ENCODE measurements around the gene SCN11A. TPM values are rescaled to one million over a fixed set of nuclear protein-coding genes. Genes with fewer than 3 reads are reported as not detected.

The SCN11A gene
- total and polyA plus RNA-seq, 4 donors: 0.16 to 0.93 TPM; not detected in 2

DNA sequence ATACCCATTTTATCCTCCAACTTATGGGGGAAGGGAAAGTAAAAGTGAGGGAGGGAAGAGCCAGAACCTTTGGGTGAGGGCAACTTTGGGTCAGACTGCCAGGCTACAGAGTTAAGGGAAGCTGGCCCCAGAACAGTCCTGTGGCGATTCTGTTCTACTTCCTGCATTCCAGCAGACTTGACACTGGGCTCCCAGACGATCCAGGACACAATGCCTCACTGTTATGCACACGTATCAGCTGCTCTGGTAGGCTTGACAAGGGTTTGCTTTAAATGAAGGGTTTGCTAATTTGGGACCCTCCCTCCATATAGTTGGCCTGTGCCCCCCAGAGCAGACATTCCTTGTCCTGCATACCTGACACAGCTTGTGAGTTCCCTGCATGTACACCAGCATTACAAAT lies 45.0 kb upstream of the SCN11A start:
- Histone ChIP-seq H3K27ac (ENCODE audit: low read depth in 1 of 2, low read length in 2 of 2) (no peak overlapping the region), H3K27me3 (ENCODE audit: control insufficient read depth in 1 of 2, insufficient read depth in 2 of 2, low read length in 1 of 2) (no peaks in the 10 kb centered on the region), H3K36me3 (ENCODE audit: control insufficient read depth in 1 of 2, insufficient read depth in 2 of 2, low read length in 1 of 2) (peaks cover 4 to 17% of the 10 kb centered on the region in 2 donors), H3K9me3 (ENCODE audit: control insufficient read depth, low read length) (no peaks in the 10 kb centered on the region), H3K4me1 (ENCODE audit: control insufficient read depth in 1 of 2, insufficient read depth in 2 of 2, low read length in 2 of 2) (no peaks in the 10 kb centered on the region), H3K4me3 (ENCODE audit: low read length in 2 of 2) (no peak overlapping the region)
- 7 to 9% methylated on average over 3 of the region's 3 CpGs for WGBS, 2 donors
- ATAC-seq (ENCODE audit: low FRiP score) (no peak), DNase-seq (no peak)
- intact Hi-C loops (cut with DNase I): no loop called here

DNA sequence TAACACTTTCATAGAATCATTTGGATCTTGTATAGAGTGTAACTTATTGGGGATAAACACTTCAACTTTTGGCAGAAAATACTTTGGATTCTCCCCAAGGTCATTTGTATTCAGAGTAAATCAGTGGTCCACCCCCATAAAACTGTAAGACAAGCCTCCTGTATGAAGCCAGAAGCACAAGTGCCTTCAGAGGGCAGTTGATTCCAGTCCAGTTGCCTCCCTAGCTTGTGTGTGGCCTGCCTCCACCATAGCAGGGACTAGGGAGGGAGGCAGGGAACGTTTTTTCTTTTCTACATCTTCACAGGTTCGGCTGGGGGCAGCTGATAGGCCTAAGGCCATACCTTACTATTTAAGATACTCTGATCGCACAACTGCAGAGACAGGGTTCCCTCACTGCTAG lies 44.0 kb upstream of the SCN11A start:
- ATAC-seq (ENCODE audit: low FRiP score): no peak
- Histone ChIP-seq H3K4me1 (ENCODE audit: control insufficient read depth in 1 of 2, insufficient read depth in 2 of 2, low read length in 2 of 2) (no peaks in the 10 kb centered on the region), H3K9me3 (ENCODE audit: control insufficient read depth, low read length) (no peaks in the 10 kb centered on the region), H3K4me3 (ENCODE audit: low read length in 2 of 2) (no peak overlapping the region), H3K36me3 (ENCODE audit: control insufficient read depth in 1 of 2, insufficient read depth in 2 of 2, low read length in 1 of 2) (peaks cover 6 to 19% of the 10 kb centered on the region in 2 donors), H3K27me3 (ENCODE audit: control insufficient read depth in 1 of 2, insufficient read depth in 2 of 2, low read length in 1 of 2) (no peaks in the 10 kb centered on the region), H3K27ac (ENCODE audit: low read depth in 1 of 2, low read length in 2 of 2) (no peak overlapping the region)
- intact Hi-C loops (cut with DNase I): no loop called here
- 64 to 67% methylated on average over 3 of the region's 3 CpGs for WGBS, 2 donors
- DNase-seq: no peak

DNA sequence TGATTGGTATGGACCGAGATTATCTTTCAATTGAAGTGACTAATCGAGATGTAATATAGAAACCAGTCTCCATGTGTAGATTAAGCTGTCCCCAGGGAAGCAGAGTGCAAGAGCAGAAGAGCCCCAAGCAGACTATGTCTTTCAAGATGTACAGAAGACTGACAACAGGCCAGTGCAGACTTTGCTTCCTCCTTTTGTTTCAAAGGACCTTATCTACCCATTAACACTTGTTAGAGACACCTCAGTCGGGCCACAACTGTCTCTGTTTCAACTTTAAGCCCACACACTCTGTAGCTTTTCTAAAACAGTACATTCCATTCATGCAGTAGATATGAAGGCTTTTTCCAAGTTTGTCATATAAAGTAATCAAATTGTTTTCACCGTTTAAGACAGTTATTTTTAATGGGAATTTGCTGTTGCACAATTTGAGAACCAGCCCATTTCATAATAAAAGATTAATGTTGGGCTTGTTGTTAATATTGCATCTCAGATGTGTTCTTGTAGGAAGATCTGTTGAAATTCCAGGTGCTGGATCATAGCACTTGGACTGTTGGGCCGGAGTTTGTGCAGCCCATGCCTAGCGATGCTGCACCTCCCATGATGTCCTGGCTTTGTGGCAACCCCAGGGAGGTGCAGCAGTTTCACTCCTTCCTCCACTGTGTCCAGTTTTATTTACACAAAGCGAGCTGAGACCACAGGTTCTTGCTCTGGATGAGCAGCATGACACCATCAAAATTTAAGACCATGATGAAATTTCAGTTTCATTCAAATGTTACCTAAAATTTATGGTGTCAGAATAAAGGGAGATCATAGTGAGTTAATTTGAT lies 43.3 kb upstream of the SCN11A start:
- WGBS, 2 donors: 81 to 86% methylated on average over 7 of the region's 7 CpGs
- Histone ChIP-seq H3K27ac (ENCODE audit: low read depth in 1 of 2, low read length in 2 of 2) (no peak overlapping the region), H3K36me3 (ENCODE audit: control insufficient read depth in 1 of 2, insufficient read depth in 2 of 2, low read length in 1 of 2) (peaks cover 6 to 19% of the 10 kb centered on the region in 2 donors), H3K9me3 (ENCODE audit: control insufficient read depth, low read length) (no peaks in the 10 kb centered on the region), H3K4me1 (ENCODE audit: control insufficient read depth in 1 of 2, insufficient read depth in 2 of 2, low read length in 2 of 2) (no peaks in the 10 kb centered on the region), H3K4me3 (ENCODE audit: low read length in 2 of 2) (no peak overlapping the region), H3K27me3 (ENCODE audit: control insufficient read depth in 1 of 2, insufficient read depth in 2 of 2, low read length in 1 of 2) (no peaks in the 10 kb centered on the region)
- DNase-seq (no peak), ATAC-seq (ENCODE audit: low FRiP score) (no peak)
- intact Hi-C loops (cut with DNase I): no loop called here

DNA sequence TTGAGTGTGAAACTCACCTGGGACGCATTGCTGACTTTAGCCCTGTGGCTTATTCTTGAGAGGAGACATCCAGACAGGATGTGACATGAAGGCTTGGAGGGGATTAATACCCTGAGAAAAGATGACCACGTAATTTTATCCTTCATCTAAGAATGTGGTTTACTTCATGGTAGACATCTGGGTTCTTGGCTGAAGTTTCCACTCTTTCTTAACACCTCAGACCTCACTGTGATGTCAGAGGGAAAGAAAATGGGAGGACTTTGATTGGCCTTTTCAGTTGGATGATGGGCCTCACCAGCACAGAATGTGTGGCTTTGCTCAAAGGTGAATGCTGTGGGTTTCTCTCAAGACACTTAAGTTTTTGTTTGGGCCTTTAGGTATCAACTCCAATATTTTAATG lies 39.2 kb upstream of the SCN11A start:
- H3K27ac ChIP-seq (ENCODE audit: low read depth in 1 of 2, low read length in 2 of 2): no peak overlapping the region
- ATAC-seq (ENCODE audit: low FRiP score): no peak
- H3K9me3 ChIP-seq (ENCODE audit: control insufficient read depth, low read length): no peaks in the 10 kb centered on the region
- peaks cover 16 to 28% of the 10 kb centered on the region in 2 donors for H3K36me3 ChIP-seq (ENCODE audit: control insufficient read depth in 1 of 2, insufficient read depth in 2 of 2, low read length in 1 of 2)
- H3K27me3 ChIP-seq (ENCODE audit: control insufficient read depth in 1 of 2, insufficient read depth in 2 of 2, low read length in 1 of 2): no peaks in the 10 kb centered on the region
- WGBS, 2 donors: 91 to 93% methylated on average over 2 of the region's 2 CpGs
- no peak overlapping the region for H3K4me3 ChIP-seq (ENCODE audit: low read length in 2 of 2)
- intact Hi-C loops (cut with DNase I): no loop called here
- H3K4me1 ChIP-seq (ENCODE audit: control insufficient read depth in 1 of 2, insufficient read depth in 2 of 2, low read length in 2 of 2): no peaks in the 10 kb centered on the region
- DNase-seq: no peak

DNA sequence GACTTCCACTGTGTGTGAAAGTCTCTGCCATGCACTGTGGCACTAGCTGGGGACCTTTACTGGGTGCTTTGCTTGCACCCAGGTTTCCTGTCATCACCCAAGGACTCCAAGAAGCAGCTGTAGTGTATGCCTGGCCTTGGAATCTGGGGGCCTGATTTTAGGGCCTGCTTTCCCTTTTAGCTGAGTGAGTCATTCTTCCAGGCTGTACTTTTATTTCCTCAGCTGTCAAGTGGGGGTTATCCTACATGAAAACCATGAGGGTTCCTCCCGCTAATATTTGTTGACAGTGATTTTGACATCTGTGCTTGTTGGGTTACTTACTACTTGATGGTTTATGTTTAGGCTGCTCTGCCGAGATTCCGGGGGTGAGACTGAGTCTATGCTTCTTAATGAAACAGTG lies 37.1 kb upstream of the SCN11A start:
- Histone ChIP-seq H3K9me3 (ENCODE audit: control insufficient read depth, low read length) (no peaks in the 10 kb centered on the region), H3K36me3 (ENCODE audit: control insufficient read depth in 1 of 2, insufficient read depth in 2 of 2, low read length in 1 of 2) (peaks cover 14 to 24% of the 10 kb centered on the region in 2 donors), H3K4me3 (ENCODE audit: low read length in 2 of 2) (no peak overlapping the region), H3K27ac (ENCODE audit: low read depth in 1 of 2, low read length in 2 of 2) (no peak overlapping the region), H3K4me1 (ENCODE audit: control insufficient read depth in 1 of 2, insufficient read depth in 2 of 2, low read length in 2 of 2) (no peaks in the 10 kb centered on the region), H3K27me3 (ENCODE audit: control insufficient read depth in 1 of 2, insufficient read depth in 2 of 2, low read length in 1 of 2) (no peaks in the 10 kb centered on the region)
- no peak for DNase-seq
- intact Hi-C loops (cut with DNase I): no loop called here
- 83 to 85% methylated on average over 3 of the region's 3 CpGs for WGBS, 2 donors
- ATAC-seq (ENCODE audit: low FRiP score): no peak

DNA sequence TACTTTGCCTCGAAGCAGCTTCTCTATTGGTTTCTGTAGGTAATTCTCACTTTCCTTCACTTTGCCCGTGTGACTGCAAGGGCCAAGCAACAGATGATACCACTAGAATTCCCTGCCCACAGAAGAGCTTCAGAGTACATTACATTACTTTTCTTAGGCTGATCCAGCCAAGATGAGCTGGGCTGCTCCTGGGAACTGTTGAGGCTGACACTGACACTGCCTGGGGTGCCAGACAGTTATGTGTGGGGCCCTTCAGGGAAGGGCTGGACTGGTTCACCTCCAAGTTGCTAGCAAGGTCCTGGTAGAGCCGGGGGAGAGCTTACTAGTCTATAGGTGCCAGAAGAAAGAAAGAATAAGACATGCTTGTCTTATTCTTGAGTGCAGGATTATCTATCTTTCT lies 36.7 kb upstream of the SCN11A start:
- Histone ChIP-seq H3K27me3 (ENCODE audit: control insufficient read depth in 1 of 2, insufficient read depth in 2 of 2, low read length in 1 of 2) (no peaks in the 10 kb centered on the region), H3K9me3 (ENCODE audit: control insufficient read depth, low read length) (no peaks in the 10 kb centered on the region), H3K4me3 (ENCODE audit: low read length in 2 of 2) (no peak overlapping the region), H3K36me3 (ENCODE audit: control insufficient read depth in 1 of 2, insufficient read depth in 2 of 2, low read length in 1 of 2) (peaks cover 13 to 27% of the 10 kb centered on the region in 2 donors), H3K27ac (ENCODE audit: low read depth in 1 of 2, low read length in 2 of 2) (no peak overlapping the region), H3K4me1 (ENCODE audit: control insufficient read depth in 1 of 2, insufficient read depth in 2 of 2, low read length in 2 of 2) (no peaks in the 10 kb centered on the region)
- intact Hi-C loops (cut with DNase I): no loop called here
- DNase-seq (no peak), ATAC-seq (ENCODE audit: low FRiP score) (no peak)
- WGBS, 2 donors: 90 to 97% methylated on average over 3 of the region's 3 CpGs

DNA sequence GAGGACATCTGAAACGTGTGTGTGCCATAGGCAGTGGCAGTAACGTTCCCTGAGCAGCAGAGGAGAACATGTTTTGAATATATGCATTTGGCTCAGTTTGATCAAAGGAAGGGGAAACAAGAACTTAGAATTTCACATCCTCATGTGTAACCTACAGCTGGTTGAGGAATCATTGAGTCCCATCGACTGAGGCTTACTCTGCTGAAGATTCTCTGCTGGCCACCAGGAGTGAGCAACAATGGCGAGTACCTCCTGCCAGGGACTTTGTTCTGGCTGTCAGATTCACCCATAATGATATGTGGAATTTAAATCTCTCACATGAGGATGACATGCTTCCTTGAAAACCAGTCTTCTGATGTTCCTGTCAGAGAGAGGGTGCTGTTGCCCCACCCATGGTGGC lies 34.4 kb upstream of the SCN11A start:
- no peaks in the 10 kb centered on the region for H3K27me3 ChIP-seq (ENCODE audit: control insufficient read depth in 1 of 2, insufficient read depth in 2 of 2, low read length in 1 of 2)
- peaks cover 13 to 23% of the 10 kb centered on the region in 2 donors for H3K36me3 ChIP-seq (ENCODE audit: control insufficient read depth in 1 of 2, insufficient read depth in 2 of 2, low read length in 1 of 2)
- H3K4me1 ChIP-seq (ENCODE audit: control insufficient read depth in 1 of 2, insufficient read depth in 2 of 2, low read length in 2 of 2): no peaks in the 10 kb centered on the region
- intact Hi-C loops (cut with DNase I): no loop called here
- ATAC-seq (ENCODE audit: low FRiP score) (no peak), DNase-seq (no peak)
- no peaks in the 10 kb centered on the region for H3K9me3 ChIP-seq (ENCODE audit: control insufficient read depth, low read length)
- 84 to 85% methylated on average over 4 of the region's 4 CpGs for WGBS, 2 donors
- H3K4me3 ChIP-seq (ENCODE audit: low read length in 2 of 2): no peak overlapping the region
- no peak overlapping the region for H3K27ac ChIP-seq (ENCODE audit: low read depth in 1 of 2, low read length in 2 of 2)

DNA sequence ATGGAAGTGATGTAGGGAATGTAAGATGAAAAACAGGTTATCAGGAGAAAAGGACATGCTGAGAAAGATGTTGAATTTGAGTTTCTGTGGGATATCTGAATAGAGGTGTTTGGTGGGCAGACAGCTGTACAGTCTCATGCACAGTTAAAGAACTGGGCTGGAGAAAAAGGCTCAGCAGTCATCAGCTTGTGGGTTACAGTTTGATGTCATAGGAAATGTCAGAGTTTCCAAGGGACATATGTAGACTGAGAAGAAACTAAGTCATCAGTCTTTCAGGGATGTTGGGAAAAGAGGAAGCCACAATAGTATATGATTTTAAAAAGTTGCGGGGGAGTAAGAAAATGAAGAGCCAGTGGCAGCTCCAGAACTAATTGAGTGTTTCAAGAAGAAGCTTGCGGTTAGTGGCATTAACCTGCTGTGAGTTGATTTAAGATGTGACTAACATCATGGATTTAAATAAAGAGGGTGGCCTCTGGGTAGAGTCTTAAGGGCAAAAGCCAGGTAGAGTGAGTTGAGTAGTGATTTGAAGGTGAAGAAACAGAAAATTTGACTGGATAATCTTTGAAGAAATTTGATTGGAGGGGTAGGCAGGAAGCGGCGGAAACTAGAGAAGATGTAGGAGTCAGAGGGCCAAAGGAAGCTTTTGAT lies 31.0 kb upstream of the SCN11A start:
- Histone ChIP-seq H3K9me3 (ENCODE audit: control insufficient read depth, low read length) (no peaks in the 10 kb centered on the region), H3K4me1 (ENCODE audit: control insufficient read depth in 1 of 2, insufficient read depth in 2 of 2, low read length in 2 of 2) (no peaks in the 10 kb centered on the region), H3K27ac (ENCODE audit: low read depth in 1 of 2, low read length in 2 of 2) (no peak overlapping the region), H3K36me3 (ENCODE audit: control insufficient read depth in 1 of 2, insufficient read depth in 2 of 2, low read length in 1 of 2) (peaks cover 6 to 18% of the 10 kb centered on the region in 2 donors), H3K4me3 (ENCODE audit: low read length in 2 of 2) (no peak overlapping the region), H3K27me3 (ENCODE audit: control insufficient read depth in 1 of 2, insufficient read depth in 2 of 2, low read length in 1 of 2) (no peaks in the 10 kb centered on the region)
- DNase-seq (no peak), ATAC-seq (ENCODE audit: low FRiP score) (no peak)
- 96% methylated on average over 4 of the region's 4 CpGs for whole genome bisulfite sequencing, 2 donors
- intact Hi-C loops (cut with DNase I): no loop called here

DNA sequence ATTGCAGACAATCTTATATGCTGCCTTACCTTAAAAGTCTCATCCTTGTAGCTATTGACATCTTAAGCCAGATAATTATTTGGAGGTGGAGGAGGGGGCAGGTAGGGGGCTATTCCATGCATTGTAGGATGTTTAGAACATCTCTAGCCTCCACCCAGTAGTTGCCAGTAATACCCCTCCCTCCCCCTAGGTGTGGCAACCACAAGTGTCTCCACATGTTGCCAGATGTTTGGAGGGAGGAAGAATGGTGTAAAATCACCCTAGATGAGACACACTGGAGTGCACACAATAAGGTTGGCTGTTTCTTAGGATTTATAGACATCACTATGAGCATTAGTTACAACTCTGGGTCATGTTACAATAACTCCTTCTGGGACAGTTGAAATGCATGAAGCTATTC lies 28.3 kb upstream of the SCN11A start:
- Histone ChIP-seq H3K27ac (ENCODE audit: low read depth in 1 of 2, low read length in 2 of 2) (no peak overlapping the region), H3K9me3 (ENCODE audit: control insufficient read depth, low read length) (no peaks in the 10 kb centered on the region), H3K36me3 (ENCODE audit: control insufficient read depth in 1 of 2, insufficient read depth in 2 of 2, low read length in 1 of 2) (peaks cover 0 to 16% of the 10 kb centered on the region in 2 donors), H3K4me3 (ENCODE audit: low read length in 2 of 2) (no peak overlapping the region), H3K27me3 (ENCODE audit: control insufficient read depth in 1 of 2, insufficient read depth in 2 of 2, low read length in 1 of 2) (no peaks in the 10 kb centered on the region), H3K4me1 (ENCODE audit: control insufficient read depth in 1 of 2, insufficient read depth in 2 of 2, low read length in 2 of 2) (no peaks in the 10 kb centered on the region)
- intact Hi-C loops (cut with DNase I): no loop called here
- ATAC-seq (ENCODE audit: low FRiP score): no peak
- no peak for DNase-seq

Measured in aorta (tissue), 5 donors.